Measurements from ENCODE around the gene MAN2B1.

DNA sequence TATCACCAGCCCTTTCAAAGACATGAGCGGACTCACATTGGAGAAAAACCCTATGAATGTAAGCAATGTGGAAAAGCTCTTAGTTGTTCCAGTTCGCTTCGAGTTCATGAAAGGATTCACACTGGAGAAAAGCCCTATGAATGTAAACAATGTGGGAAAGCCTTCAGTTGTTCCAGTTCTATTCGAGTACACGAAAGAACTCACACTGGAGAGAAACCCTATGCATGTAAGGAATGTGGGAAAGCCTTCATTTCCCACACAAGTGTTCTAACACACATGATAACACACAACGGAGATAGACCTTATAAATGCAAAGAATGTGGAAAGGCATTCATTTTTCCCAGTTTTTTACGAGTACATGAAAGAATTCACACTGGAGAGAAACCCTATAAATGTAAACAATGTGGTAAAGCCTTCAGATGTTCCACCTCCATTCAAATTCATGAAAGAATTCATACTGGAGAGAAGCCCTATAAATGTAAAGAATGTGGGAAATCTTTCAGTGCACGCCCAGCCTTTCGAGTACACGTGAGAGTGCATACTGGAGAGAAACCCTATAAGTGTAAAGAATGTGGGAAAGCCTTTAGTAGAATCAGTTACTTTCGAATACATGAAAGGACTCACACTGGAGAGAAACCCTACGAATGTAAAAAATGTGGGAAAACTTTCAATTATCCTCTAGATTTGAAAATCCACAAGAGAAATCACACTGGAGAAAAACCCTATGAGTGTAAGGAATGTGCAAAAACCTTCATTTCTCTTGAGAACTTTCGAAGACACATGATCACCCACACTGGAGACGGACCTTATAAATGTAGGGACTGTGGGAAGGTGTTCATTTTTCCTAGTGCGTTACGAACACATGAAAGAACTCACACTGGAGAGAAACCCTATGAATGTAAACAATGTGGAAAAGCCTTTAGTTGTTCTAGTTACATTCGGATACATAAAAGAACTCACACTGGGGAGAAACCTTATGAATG is 38.2 kb downstream of the MAN2B1 start:
- TF ChIP-seq, protein P1, sequence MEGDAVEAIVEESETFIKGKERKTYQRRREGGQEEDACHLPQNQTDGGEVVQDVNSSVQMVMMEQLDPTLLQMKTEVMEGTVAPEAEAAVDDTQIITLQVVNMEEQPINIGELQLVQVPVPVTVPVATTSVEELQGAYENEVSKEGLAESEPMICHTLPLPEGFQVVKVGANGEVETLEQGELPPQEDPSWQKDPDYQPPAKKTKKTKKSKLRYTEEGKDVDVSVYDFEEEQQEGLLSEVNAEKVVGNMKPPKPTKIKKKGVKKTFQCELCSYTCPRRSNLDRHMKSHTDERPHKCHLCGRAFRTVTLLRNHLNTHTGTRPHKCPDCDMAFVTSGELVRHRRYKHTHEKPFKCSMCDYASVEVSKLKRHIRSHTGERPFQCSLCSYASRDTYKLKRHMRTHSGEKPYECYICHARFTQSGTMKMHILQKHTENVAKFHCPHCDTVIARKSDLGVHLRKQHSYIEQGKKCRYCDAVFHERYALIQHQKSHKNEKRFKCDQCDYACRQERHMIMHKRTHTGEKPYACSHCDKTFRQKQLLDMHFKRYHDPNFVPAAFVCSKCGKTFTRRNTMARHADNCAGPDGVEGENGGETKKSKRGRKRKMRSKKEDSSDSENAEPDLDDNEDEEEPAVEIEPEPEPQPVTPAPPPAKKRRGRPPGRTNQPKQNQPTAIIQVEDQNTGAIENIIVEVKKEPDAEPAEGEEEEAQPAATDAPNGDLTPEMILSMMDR (conservative IDR thresholded peaks at IDR 0.05 in 1 of 2, IDR thresholded peaks at IDR 0.05 in 1 of 2; ENCODE audit: extremely low read depth in 1 of 2, insufficient read depth in 1 of 2, low read depth in 1 of 2, low read length in 2 of 2): no peak
- no peak for TF ChIP-seq EZH2 (IDR thresholded peaks at IDR 0.05; ENCODE audit: borderline replicate concordance, low read length)

Data from mammary epithelial cell (primary cell).